ENCODE measurements around the gene TSEN15. TPM values are rescaled to one million over a fixed set of nuclear protein-coding genes. Genes with fewer than 3 reads are reported as not detected.

TSEN15 gene
- 33.5 TPM for total RNA-seq

DNA sequence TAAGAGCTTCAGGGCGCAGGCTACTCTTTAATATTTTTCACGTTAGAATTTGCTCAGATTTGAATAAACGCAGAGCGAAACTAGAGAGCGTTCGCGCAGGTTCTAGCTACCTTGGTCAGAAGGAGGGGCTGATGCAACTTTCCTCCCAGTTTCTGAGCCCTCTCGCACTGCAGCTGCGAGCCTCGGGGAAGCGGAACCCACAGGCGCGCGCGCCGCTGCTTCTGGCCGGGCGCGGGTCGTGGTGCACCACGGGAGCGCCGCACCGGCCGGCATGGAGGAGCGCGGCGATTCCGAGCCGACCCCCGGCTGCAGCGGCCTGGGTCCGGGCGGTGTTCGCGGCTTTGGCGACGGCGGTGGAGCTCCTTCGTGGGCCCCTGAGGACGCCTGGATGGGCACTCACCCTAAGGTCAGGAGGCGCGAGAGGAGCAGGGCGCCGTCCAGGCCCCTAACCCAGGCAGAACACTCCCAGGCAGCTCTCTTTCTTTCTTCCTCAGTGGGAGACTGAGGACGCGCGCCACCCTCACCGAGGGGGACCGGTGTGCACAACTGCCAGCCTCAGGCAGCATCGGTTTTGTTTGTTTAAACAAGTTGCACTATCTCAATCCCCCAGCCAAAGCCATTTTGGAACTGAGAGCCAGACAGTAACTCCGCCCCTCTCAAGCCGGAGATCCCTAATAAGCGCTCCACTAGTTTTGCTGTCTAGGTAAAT lies at the start of gene TSEN15:
TSS of gene TSEN15 (plus strand) at position 246 of the 709 bp plus-strand sequence. CDS start at position 272, 26 bp downstream.

Other genes starting within 250 kb of the TSEN15 start
- gene RGL1, start 246.6 kb upstream of the TSEN15 start, total RNA-seq: 60.7 TPM
- 16.3 TPM for gene COLGALT2, start 14.0 kb upstream of the TSEN15 start, total RNA-seq